RWPE1 (cell line): ENCODE results near the gene UTS2B.
"Not testable (repeated sequence)": the region's sequence is repeated elsewhere in the genome, so short reads cannot be mapped to it uniquely, and the experiment has no call there.

ENCODE experiments used
- CTCF ChIA-PET: fragments of 350-600 bp; sonication (Branson Sonifier 250); formaldehyde crosslinking; extraction: SDS; loops from one replicate; lab custom pipeline; 2021; lab: Yijun Ruan, JAX
- POLR2A ChIA-PET: fragments of 400-600 bp; formaldehyde crosslinking; extraction: SDS; loops from one replicate; lab custom pipeline; 2020; ENCODE audit warnings: antibody characterized with exemption; ENCODE audit not compliant: low non-redundant PET; lab: Yijun Ruan, JAX
- DNase-seq: peaks from one replicate; pipeline ENCODE4 v3.0.0; 2012; ENCODE audit warnings: low spot score
- H3K27ac ChIP-seq: fragments of 450-650 bp; 2 replicates; pipeline ENCODE4 v1.5.1; 2017
- TF ChIP-seq, protein P1 (sequence below): fragments of 450-650 bp; conservative IDR thresholded peaks from 2 replicates; pipeline ENCODE4 v1.5.1; 2017; ENCODE audit warnings: low read depth, mild to moderate bottlenecking

UTS2B gene

GRCh38 chr3:191257286-191257685 lies 73.0 kb downstream of the UTS2B start:
- CTCF ChIA-PET = no interaction called here

DNA sequence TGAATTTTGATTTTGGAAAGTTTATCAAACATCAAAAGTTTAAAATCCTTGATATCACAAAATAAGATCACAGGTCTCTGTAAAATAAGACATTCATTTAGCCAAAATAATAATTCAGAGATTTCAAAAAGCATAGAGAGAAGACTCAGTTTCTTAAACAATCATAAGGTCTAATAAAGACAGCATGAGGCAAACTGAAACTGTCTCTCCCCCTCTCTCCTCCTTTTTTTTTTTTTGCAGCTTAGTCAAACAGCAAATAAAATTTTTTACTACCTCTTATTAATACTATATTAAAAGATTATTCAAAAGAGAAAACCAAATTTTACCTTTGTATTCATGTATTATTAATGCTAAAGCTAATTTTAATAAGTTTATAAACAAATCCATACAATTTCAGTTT lies 73.9 kb downstream of the UTS2B start:
- ChIA-PET POLR2A (no interaction called here), CTCF (interaction anchor here (0.6 kb wide), 2 partner anchors 86 to 622 kb away, joined by 3 to 4 read pairs; no protein-coding TSS in a partner anchor)
- no peak overlapping the region for H3K27ac ChIP-seq
- TF ChIP-seq, protein P1, sequence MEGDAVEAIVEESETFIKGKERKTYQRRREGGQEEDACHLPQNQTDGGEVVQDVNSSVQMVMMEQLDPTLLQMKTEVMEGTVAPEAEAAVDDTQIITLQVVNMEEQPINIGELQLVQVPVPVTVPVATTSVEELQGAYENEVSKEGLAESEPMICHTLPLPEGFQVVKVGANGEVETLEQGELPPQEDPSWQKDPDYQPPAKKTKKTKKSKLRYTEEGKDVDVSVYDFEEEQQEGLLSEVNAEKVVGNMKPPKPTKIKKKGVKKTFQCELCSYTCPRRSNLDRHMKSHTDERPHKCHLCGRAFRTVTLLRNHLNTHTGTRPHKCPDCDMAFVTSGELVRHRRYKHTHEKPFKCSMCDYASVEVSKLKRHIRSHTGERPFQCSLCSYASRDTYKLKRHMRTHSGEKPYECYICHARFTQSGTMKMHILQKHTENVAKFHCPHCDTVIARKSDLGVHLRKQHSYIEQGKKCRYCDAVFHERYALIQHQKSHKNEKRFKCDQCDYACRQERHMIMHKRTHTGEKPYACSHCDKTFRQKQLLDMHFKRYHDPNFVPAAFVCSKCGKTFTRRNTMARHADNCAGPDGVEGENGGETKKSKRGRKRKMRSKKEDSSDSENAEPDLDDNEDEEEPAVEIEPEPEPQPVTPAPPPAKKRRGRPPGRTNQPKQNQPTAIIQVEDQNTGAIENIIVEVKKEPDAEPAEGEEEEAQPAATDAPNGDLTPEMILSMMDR = no peak
- no peak for DNase-seq

More at GRCh38 chr3:191257286-191257685, 73.0 kb downstream of the UTS2B start:
- no peak for DNase-seq
- H3K27ac ChIP-seq = no peak overlapping the region
- POLR2A ChIA-PET = no interaction called here
- TF ChIP-seq, protein P1 = no peak

GRCh38 chr3:191255156-191255555 lies 75.2 kb downstream of the UTS2B start:
- DNase-seq = no peak
- no peak overlapping the region for H3K27ac ChIP-seq
- POLR2A ChIA-PET = no interaction called here
- CTCF ChIA-PET = no interaction called here
- TF ChIP-seq, protein P1 = no peak

- DNase-seq = no peak
- no peak overlapping the region for H3K27ac ChIP-seq
- CTCF ChIA-PET = no interaction called here
Measured at GRCh38 chr3:191254098-191254873, 76.0 kb downstream of the UTS2B start.

DNA sequence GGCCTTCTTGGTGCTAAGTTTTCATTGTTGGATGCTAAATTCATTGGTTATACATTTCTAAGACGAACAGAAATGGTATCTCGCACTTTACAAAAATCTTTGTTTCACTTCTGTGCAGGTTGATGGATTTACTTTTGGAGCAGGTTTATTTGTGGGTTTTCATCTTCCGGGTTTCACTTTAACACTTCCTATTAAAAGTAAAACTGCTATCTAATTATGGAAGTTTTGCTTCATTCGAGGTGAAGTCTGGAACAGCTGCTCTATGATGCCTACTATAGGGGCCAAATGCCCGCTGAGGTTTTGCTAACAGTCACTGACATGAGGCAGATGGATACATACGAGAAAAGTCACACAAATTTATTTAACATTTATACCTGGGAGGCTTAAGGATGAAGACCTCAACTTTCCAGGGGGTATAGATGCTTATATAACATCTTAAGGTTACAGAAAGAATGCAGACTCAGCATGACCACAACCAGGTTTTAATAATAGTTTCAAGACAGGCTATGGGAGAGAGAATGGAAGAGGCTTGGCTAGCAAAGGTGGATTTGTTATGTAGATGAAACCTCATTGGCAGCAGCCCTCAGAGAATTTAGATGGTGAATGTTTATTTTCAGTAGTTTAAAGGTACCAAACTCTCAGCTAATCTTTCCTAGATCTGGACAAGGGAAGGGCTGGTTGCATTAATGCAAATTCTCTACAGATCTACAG lies 77.1 kb downstream of the UTS2B start:
- TF ChIP-seq, protein P1 = no peak
- no peak for DNase-seq
- ChIA-PET CTCF (no interaction called here), POLR2A (no interaction called here)
- no peak overlapping the region for H3K27ac ChIP-seq

More at GRCh38 chr3:191254098-191254873, 76.0 kb downstream of the UTS2B start:
- TF ChIP-seq, protein P1 = no peak
- POLR2A ChIA-PET = no interaction called here

GRCh38 chr3:191246630-191247029 lies 83.7 kb downstream of the UTS2B start:
- ChIA-PET CTCF (no interaction called here), POLR2A (no interaction called here)
- peak; percentile 67 for DNase-seq
- TF ChIP-seq, protein P1 = no peak
- no peak overlapping the region for H3K27ac ChIP-seq

DNA sequence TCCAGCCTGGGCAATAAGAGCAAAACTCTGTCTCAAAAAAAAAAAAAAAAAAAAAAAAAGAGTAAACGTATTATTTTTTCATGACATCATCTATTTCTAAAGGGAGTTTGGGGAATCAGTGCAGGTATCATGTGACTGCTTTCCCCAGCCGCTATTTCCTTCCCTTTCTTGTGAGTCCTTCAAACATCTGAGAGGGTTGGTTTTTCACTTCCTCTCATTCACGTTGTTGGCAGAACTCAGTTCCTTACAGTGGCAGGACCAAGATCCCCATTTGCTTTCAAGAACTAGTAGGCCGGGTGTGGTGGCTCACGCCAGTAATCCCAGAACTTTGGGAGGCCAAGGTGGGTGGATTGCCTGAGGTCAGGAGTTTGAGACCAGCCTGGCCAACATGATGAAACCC lies 84.3 kb downstream of the UTS2B start:
- CTCF ChIA-PET = not testable (repeated sequence)

More for the DNA sequence above, 84.3 kb downstream of the UTS2B start:
- H3K27ac ChIP-seq, DNase-seq, POLR2A ChIA-PET: not testable (repeated sequence)
